Measurements from ENCODE around the gene AMMECR1. TPM values are rescaled to one million over a fixed set of nuclear protein-coding genes. Genes with fewer than 3 reads are reported as not detected.

AMMECR1 gene
- total and polyA plus RNA-seq, 2 of the 4 experiments (the other 2 are of a cell fraction) = 7.0 to 11.3 TPM

- peaks cover 2% of the 10 kb centered on the region; the same call in 1 of the 2 replicates for H3K9me3 ChIP-seq (ENCODE audit: control insufficient read depth, insufficient read depth, low read length)
- no peak overlapping the region for H3K27ac ChIP-seq (ENCODE audit: insufficient read depth, low read length)
- H2AK5ac ChIP-seq (ENCODE audit: low read depth, low read length) = no peak overlapping the region
- no peak overlapping the region for H4K91ac ChIP-seq (ENCODE audit: insufficient read depth, low read depth, low read length)
- H3K4me3 ChIP-seq (ENCODE audit: insufficient read depth, low read depth, low read length) = no peak overlapping the region
- no peak for ATAC-seq (ENCODE audit: low read depth)
- H3K14ac ChIP-seq (replicated peaks; ENCODE audit: low read depth, low read length) = no peak overlapping the region
- BruUV-seq (replicated peaks) = no TSS peak
- no peak overlapping the region for H2BK15ac ChIP-seq (ENCODE audit: low read depth, low read length)
- in situ Hi-C loops (cut with MboI; ENCODE audit: low sequenced_read_pairs) = no loop called here
- no peak overlapping the region for H2AFZ ChIP-seq (replicated peaks; ENCODE audit: low read length, poor library complexity)
- intact Hi-C loops (cut with micrococcal nuclease) = no loop called here
- H2BK20ac ChIP-seq (ENCODE audit: low read depth, low read length) = no peak overlapping the region
- H3K9ac ChIP-seq (ENCODE audit: low read depth, low read length) = no peak overlapping the region
- dilution Hi-C loops (cut with HindIII; ENCODE audit: low sequenced_read_pairs, unreplicated experiment) = no loop called here
- peaks cover 8% of the 10 kb centered on the region; the same call in 1 of the 2 replicates for H3K4me1 ChIP-seq (ENCODE audit: control insufficient read depth, insufficient read depth, low read length)
- no peak for DNase-seq
- no peak overlapping the region for H2BK120ac ChIP-seq (ENCODE audit: low read depth, low read length)
- no peaks in the 10 kb centered on the region; the same call in 1 of the 2 replicates for H3K27me3 ChIP-seq (ENCODE audit: control insufficient read depth, insufficient read depth, low read length)
- TF ChIP-seq SMC3 (IDR thresholded peaks at IDR 0.05; ENCODE audit: low read depth, low read length) (no peak), MAFK (IDR thresholded peaks at IDR 0.05; ENCODE audit: low read depth, low read length) (no peak), RCOR1 (IDR thresholded peaks at IDR 0.05; ENCODE audit: insufficient replicate concordance, low read length) (no peak), POLR2A (IDR thresholded peaks at IDR 0.05; ENCODE audit: low read depth, low read length) (no peak)
- TF ChIP-seq, protein P1, sequence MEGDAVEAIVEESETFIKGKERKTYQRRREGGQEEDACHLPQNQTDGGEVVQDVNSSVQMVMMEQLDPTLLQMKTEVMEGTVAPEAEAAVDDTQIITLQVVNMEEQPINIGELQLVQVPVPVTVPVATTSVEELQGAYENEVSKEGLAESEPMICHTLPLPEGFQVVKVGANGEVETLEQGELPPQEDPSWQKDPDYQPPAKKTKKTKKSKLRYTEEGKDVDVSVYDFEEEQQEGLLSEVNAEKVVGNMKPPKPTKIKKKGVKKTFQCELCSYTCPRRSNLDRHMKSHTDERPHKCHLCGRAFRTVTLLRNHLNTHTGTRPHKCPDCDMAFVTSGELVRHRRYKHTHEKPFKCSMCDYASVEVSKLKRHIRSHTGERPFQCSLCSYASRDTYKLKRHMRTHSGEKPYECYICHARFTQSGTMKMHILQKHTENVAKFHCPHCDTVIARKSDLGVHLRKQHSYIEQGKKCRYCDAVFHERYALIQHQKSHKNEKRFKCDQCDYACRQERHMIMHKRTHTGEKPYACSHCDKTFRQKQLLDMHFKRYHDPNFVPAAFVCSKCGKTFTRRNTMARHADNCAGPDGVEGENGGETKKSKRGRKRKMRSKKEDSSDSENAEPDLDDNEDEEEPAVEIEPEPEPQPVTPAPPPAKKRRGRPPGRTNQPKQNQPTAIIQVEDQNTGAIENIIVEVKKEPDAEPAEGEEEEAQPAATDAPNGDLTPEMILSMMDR (conservative IDR thresholded peaks at IDR 0.05; ENCODE audit: low read depth, low read length) = no peak
- H3K4me2 ChIP-seq (ENCODE audit: low read depth, low read length) = no peak overlapping the region
- ChIA-PET CTCF (no interaction called here), POLR2A (ENCODE audit: unreplicated experiment) (no interaction called here)
- no peaks in the 10 kb centered on the region for H3K36me3 ChIP-seq (ENCODE audit: control insufficient read depth, insufficient read depth, low read length)
- H4K5ac ChIP-seq (ENCODE audit: low read depth, low read length) = no peak overlapping the region
- no peaks in the 10 kb centered on the region for H4K20me1 ChIP-seq (ENCODE audit: insufficient read depth, low read length)
- peak overlapping the region; percentile 81 for H2BK5ac ChIP-seq (ENCODE audit: low read depth, low read length, poor library complexity, severe bottlenecking)
- no peak overlapping the region for H3K56ac ChIP-seq (ENCODE audit: extremely low read depth, insufficient read depth, low read length)
- H3K79me1 ChIP-seq (ENCODE audit: low read depth in 1 of 2, low read length in 2 of 2) = peaks cover 7 to 28% of the 10 kb centered on the region in 2 experiments; a peak in 3 of 4 replicates
- H3K18ac ChIP-seq (ENCODE audit: low read depth, low read length) = peak overlapping the region; percentile 22; the same call in 1 of the 2 replicates
- no peak overlapping the region for H3K4ac ChIP-seq (ENCODE audit: low read depth, low read length)
- H4K8ac ChIP-seq (ENCODE audit: low read depth in 2 of 2, low read length in 2 of 2) = no peak overlapping the region
- H2AK9ac ChIP-seq (replicated peaks; ENCODE audit: low read depth, low read length, poor library complexity) = no peak overlapping the region
- no peaks in the 10 kb centered on the region; the same call in 1 of the 2 replicates for H3K9me1 ChIP-seq (ENCODE audit: insufficient read depth, low read length)
- H3K23ac ChIP-seq (ENCODE audit: low read depth, low read length) = no peak overlapping the region
Measured at GRCh38 chrX:110282922-110283321, 35.0 kb downstream of the AMMECR1 start.
